Duodenal mucosa (tissue), 2 donors: ENCODE measurements around the gene OLA1.

Experiments used
- H3K27ac ChIP-seq: one replicate; pipeline ENCODE4 v1.7.0; 2013; ENCODE audit warnings: low read depth, low read length
- H3K27me3 ChIP-seq, 2 donors: one replicate each; pipeline ENCODE4 v1.7.0; 2013; ENCODE audit warnings: low read length in 2 of 2, control low read depth in 1 of 2; ENCODE audit not compliant: insufficient read depth in 2 of 2, control insufficient read depth in 1 of 2
- H3K36me3 ChIP-seq, 2 donors: one replicate each; pipeline ENCODE4 v1.7.0; 2013; ENCODE audit warnings: low read length in 2 of 2, control low read depth in 1 of 2; ENCODE audit not compliant: insufficient read depth in 2 of 2, control insufficient read depth in 1 of 2
- H3K4me1 ChIP-seq, 2 donors: one replicate each; pipeline ENCODE4 v1.7.0; 2013; ENCODE audit warnings: low read length in 2 of 2, control low read depth in 1 of 2; ENCODE audit not compliant: insufficient read depth in 2 of 2, control insufficient read depth in 1 of 2
- H3K4me3 ChIP-seq, 2 donors: one replicate each; pipeline ENCODE4 v1.7.0; 2013; ENCODE audit warnings: low read length in 2 of 2, low read depth in 1 of 2
- H3K9ac ChIP-seq, 2 donors: one replicate each; pipeline ENCODE4 v1.7.0; 2013; ENCODE audit warnings: low read length in 2 of 2, low read depth in 1 of 2
- H3K9me3 ChIP-seq, 2 donors: one replicate each; pipeline ENCODE4 v1.7.0; 2013; ENCODE audit warnings: low read length in 2 of 2, control low read depth in 1 of 2; ENCODE audit not compliant: control insufficient read depth in 1 of 2

The OLA1 gene

GRCh38 chr2:174036825-174037224, 211.5 kb downstream of the OLA1 start:
- no peaks in the 10 kb centered on the region for H3K9me3 ChIP-seq
- no peak overlapping the region for H3K27ac ChIP-seq
- no peaks in the 10 kb centered on the region for H3K36me3 ChIP-seq
- no peaks in the 10 kb centered on the region for H3K27me3 ChIP-seq
- peaks cover 5 to 6% of the 10 kb centered on the region in 2 donors for H3K4me1 ChIP-seq
- no peak overlapping the region for H3K9ac ChIP-seq
- H3K4me3 ChIP-seq, result no peak overlapping the region

GRCh38 chr2:174035981-174036742, 212.2 kb downstream of the OLA1 start:
- no peak overlapping the region for H3K9ac ChIP-seq
- H3K27ac ChIP-seq, result no peak overlapping the region
- no peaks in the 10 kb centered on the region for H3K9me3 ChIP-seq
- no peak overlapping the region for H3K4me3 ChIP-seq
- peaks cover 5 to 6% of the 10 kb centered on the region in 2 donors for H3K4me1 ChIP-seq
- H3K27me3 ChIP-seq, result no peaks in the 10 kb centered on the region
- H3K36me3 ChIP-seq, result no peaks in the 10 kb centered on the region

- Histone ChIP-seq H3K9me3 (no peaks in the 10 kb centered on the region), H3K27ac (no peak overlapping the region), H3K9ac (no peak overlapping the region), H3K36me3 (no peaks in the 10 kb centered on the region), H3K4me3 (no peak overlapping the region), H3K27me3 (no peaks in the 10 kb centered on the region), H3K4me1 (peaks cover 5 to 6% of the 10 kb centered on the region in 2 donors)
Measured at GRCh38 chr2:174035117-174035635, 213.2 kb downstream of the OLA1 start.

- Histone ChIP-seq H3K4me3 (no peak overlapping the region), H3K4me1 (peaks cover 0 to 1% of the 10 kb centered on the region in 2 donors), H3K27ac (no peak overlapping the region), H3K36me3 (no peaks in the 10 kb centered on the region), H3K9me3 (no peaks in the 10 kb centered on the region), H3K27me3 (no peaks in the 10 kb centered on the region), H3K9ac (no peak overlapping the region)
Measured at GRCh38 chr2:174033163-174033550, 215.2 kb downstream of the OLA1 start.

- Histone ChIP-seq H3K27ac (no peak overlapping the region), H3K27me3 (no peaks in the 10 kb centered on the region), H3K4me1 (peaks cover 0 to 4% of the 10 kb centered on the region in 2 donors), H3K4me3 (no peak overlapping the region), H3K9me3 (no peaks in the 10 kb centered on the region), H3K9ac (no peak overlapping the region), H3K36me3 (no peaks in the 10 kb centered on the region)
Measured at GRCh38 chr2:174031226-174031625, 217.1 kb downstream of the OLA1 start.

GRCh38 chr2:174028935-174029334, 219.4 kb downstream of the OLA1 start:
- Histone ChIP-seq H3K4me3 (no peak overlapping the region), H3K4me1 (peaks cover 1 to 10% of the 10 kb centered on the region in 2 donors), H3K9ac (no peak overlapping the region), H3K9me3 (no peaks in the 10 kb centered on the region), H3K27ac (no peak overlapping the region), H3K27me3 (no peaks in the 10 kb centered on the region), H3K36me3 (no peaks in the 10 kb centered on the region)

GRCh38 chr2:174027956-174028355, 220.4 kb downstream of the OLA1 start:
- Histone ChIP-seq H3K9me3 (no peaks in the 10 kb centered on the region), H3K27me3 (no peaks in the 10 kb centered on the region), H3K4me1 (peaks cover 6 to 15% of the 10 kb centered on the region in 2 donors), H3K9ac (no peak overlapping the region), H3K4me3 (no peak overlapping the region), H3K27ac (no peak overlapping the region), H3K36me3 (no peaks in the 10 kb centered on the region)

- no peak overlapping the region for H3K27ac ChIP-seq
Measured at GRCh38 chr2:174026122-174026845, 222.0 kb downstream of the OLA1 start.

GRCh38 chr2:174025271-174026121, 222.8 kb downstream of the OLA1 start:
- Histone ChIP-seq H3K27ac (peak overlapping the region; percentile 57), H3K36me3 (no peaks in the 10 kb centered on the region), H3K9ac (no peak overlapping the region), H3K4me3 (no peak overlapping the region), H3K9me3 (no peaks in the 10 kb centered on the region), H3K27me3 (no peaks in the 10 kb centered on the region), H3K4me1 (peaks cover 11 to 15% of the 10 kb centered on the region in 2 donors)

More at GRCh38 chr2:174026122-174026845, 222.0 kb downstream of the OLA1 start:
- Histone ChIP-seq H3K36me3 (no peaks in the 10 kb centered on the region), H3K9me3 (no peaks in the 10 kb centered on the region), H3K27me3 (no peaks in the 10 kb centered on the region), H3K4me3 (no peak overlapping the region), H3K4me1 (peaks cover 7 to 15% of the 10 kb centered on the region in 2 donors), H3K9ac (no peak overlapping the region)
